ENCODE results near the gene GRB10. TPM values are rescaled to one million over a fixed set of nuclear protein-coding genes. Genes with fewer than 3 reads are reported as not detected.
"Not testable (repeated sequence)": the region's sequence is repeated elsewhere in the genome, so short reads cannot be mapped to it uniquely, and the experiment has no call there.

The GRB10 gene
- total RNA-seq, 4 donors from 2014 or later = 32.1 to 50.3 (median 38.1) TPM

- no peak overlapping the region for H3K4me3 ChIP-seq
Measured at GRCh38 chr7:50580057-50580456, 202.6 kb downstream of the GRB10 start.

GRCh38 chr7:50578105-50578504 is 204.6 kb downstream of the GRB10 start:
- H3K27me3 ChIP-seq, H3K4me1 ChIP-seq, H3K9me3 ChIP-seq, H3K36me3 ChIP-seq, H3K4me3 ChIP-seq: not testable (repeated sequence)
- peak in 1 of 3 donors; percentile 70 for DNase-seq
- H3K27ac ChIP-seq = peak overlapping the region in 2 of 4 donors; percentile 17 to 57

More at GRCh38 chr7:50580057-50580456, 202.6 kb downstream of the GRB10 start:
- Histone ChIP-seq H3K9me3 (peaks cover 0 to 14% (median 3%) of the 10 kb centered on the region in 4 donors), H3K4me1 (peaks cover 0 to 4% (median 0%) of the 10 kb centered on the region in 4 donors), H3K27ac (no peak overlapping the region), H3K27me3 (no peaks in the 10 kb centered on the region), H3K36me3 (no peaks in the 10 kb centered on the region)
- TF ChIP-seq POLR2A (IDR thresholded peaks at IDR 0.05) (no peak), CTCF (IDR thresholded peaks at IDR 0.05) (no peak)
- no peak for DNase-seq

- TF ChIP-seq POLR2A (IDR thresholded peaks at IDR 0.05) (no peak), CTCF (IDR thresholded peaks at IDR 0.05) (no peak)
- no peaks in the 10 kb centered on the region for H3K27me3 ChIP-seq
- peak overlapping the region in 2 of 4 donors; percentile 17 to 55 for H3K27ac ChIP-seq
- no peak overlapping the region for H3K4me3 ChIP-seq
- peaks cover 0 to 4% (median 0%) of the 10 kb centered on the region in 4 donors for H3K4me1 ChIP-seq
- DNase-seq = no peak
- H3K36me3 ChIP-seq = no peaks in the 10 kb centered on the region
- H3K9me3 ChIP-seq = no peaks in the 10 kb centered on the region
Measured at GRCh38 chr7:50577569-50577968, 205.1 kb downstream of the GRB10 start.

- not testable (repeated sequence) for DNase-seq, H3K36me3 ChIP-seq, H3K27me3 ChIP-seq, H3K4me3 ChIP-seq, H3K9me3 ChIP-seq, H3K27ac ChIP-seq, H3K4me1 ChIP-seq
Measured at GRCh38 chr7:50576388-50576787, 206.3 kb downstream of the GRB10 start.

- no peak overlapping the region for H3K4me3 ChIP-seq
- H3K4me1 ChIP-seq = peaks cover 0 to 8% (median 0%) of the 10 kb centered on the region in 4 donors
- H3K27me3 ChIP-seq = no peaks in the 10 kb centered on the region
- TF ChIP-seq POLR2A (IDR thresholded peaks at IDR 0.05) = no peak
- TF ChIP-seq CTCF (IDR thresholded peaks at IDR 0.05) = no peak
- DNase-seq = no peak
- H3K9me3 ChIP-seq = no peaks in the 10 kb centered on the region
- no peaks in the 10 kb centered on the region for H3K36me3 ChIP-seq
- H3K27ac ChIP-seq = no peak overlapping the region
Measured at GRCh38 chr7:50567715-50568261, 214.9 kb downstream of the GRB10 start.

GRCh38 chr7:50565977-50566376 is 216.7 kb downstream of the GRB10 start:
- Histone ChIP-seq H3K27ac (peak overlapping the region in 2 of 4 donors; percentile 71 to 76), H3K9me3 (no peaks in the 10 kb centered on the region), H3K4me1 (peaks cover 0 to 25% (median 0%) of the 10 kb centered on the region in 4 donors), H3K27me3 (no peaks in the 10 kb centered on the region), H3K36me3 (no peaks in the 10 kb centered on the region), H3K4me3 (peak overlapping the region in 2 of 4 donors; percentile 56 to 59)
- TF ChIP-seq CTCF (IDR thresholded peaks at IDR 0.05) (no peak), POLR2A (IDR thresholded peaks at IDR 0.05) (no peak)
- DNase-seq = no peak

GRCh38 chr7:50565559-50565916 is 217.2 kb downstream of the GRB10 start:
- TF ChIP-seq CTCF (IDR thresholded peaks at IDR 0.05) (no peak), POLR2A (IDR thresholded peaks at IDR 0.05) (peak in 1 of 2 donors; percentile 4)
- Histone ChIP-seq H3K27ac (peak overlapping the region in 2 of 4 donors; percentile 71 to 76), H3K9me3 (no peaks in the 10 kb centered on the region), H3K27me3 (no peaks in the 10 kb centered on the region), H3K4me1 (peaks cover 0 to 29% (median 0%) of the 10 kb centered on the region in 4 donors), H3K4me3 (peak overlapping the region in 2 of 4 donors; percentile 56 to 59), H3K36me3 (no peaks in the 10 kb centered on the region)
- DNase-seq = no peak

Measured in Peyer's patch (tissue), 4 donors.